T-helper 1 cell treated with Interleukin-12 subunit alpha and Interleukin-12 subunit beta and Interleukin-4 antibody, amounts not matched to agents 30 μg/mL and 1 μg/mL, for 36 hours (primary cell): ENCODE data around the gene BAIAP2.

ENCODE experiments used
- H3K27ac Mint-ChIP-seq: one replicate; pipeline ENCODE4 v1.8.0; 2021; ENCODE audit warnings: mild to moderate bottlenecking, mixed read lengths
- H3K27me3 Mint-ChIP-seq: one replicate; pipeline ENCODE4 v1.8.0; 2021; ENCODE audit warnings: low read depth, mixed read lengths
- H3K36me3 Mint-ChIP-seq: one replicate; pipeline ENCODE4 v1.8.0; 2021; ENCODE audit warnings: low read depth, mixed read lengths
- H3K4me1 Mint-ChIP-seq: one replicate; pipeline ENCODE4 v1.8.0; 2021; ENCODE audit warnings: low read depth, mixed read lengths
- H3K4me3 Mint-ChIP-seq: one replicate; pipeline ENCODE4 v1.8.0; 2021; ENCODE audit warnings: mild to moderate bottlenecking, moderate library complexity, mixed read lengths
- H3K9me3 Mint-ChIP-seq: one replicate; pipeline ENCODE4 v1.8.0; 2021; ENCODE audit warnings: mixed read lengths

The BAIAP2 gene

DNA sequence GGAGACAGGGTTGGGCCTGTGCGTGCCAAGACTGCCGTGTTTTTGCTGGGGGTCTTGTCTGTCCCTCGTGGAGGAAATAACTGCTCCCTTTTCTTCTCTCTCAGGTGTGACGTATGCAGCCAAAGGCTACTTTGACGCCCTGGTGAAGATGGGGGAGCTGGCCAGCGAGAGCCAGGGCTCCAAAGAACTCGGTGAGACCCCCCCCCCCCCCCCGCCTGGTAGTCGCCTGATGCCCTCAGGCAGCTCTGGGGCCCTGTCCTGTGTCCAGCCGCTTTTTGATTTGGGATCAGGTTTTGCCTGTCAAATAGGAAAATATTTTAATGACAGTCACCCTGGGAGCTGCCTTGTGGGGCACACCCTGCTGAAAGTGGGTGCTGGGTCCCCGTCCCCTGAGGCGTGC, 22.8 kb downstream of the BAIAP2 start:
- no peak overlapping the region for H3K27ac Mint-ChIP-seq
- H3K27me3 Mint-ChIP-seq, result peaks cover 5% of the 10 kb centered on the region
- no peak overlapping the region for H3K4me3 Mint-ChIP-seq
- H3K4me1 Mint-ChIP-seq, result no peaks in the 10 kb centered on the region
- no peaks in the 10 kb centered on the region for H3K9me3 Mint-ChIP-seq
- no peaks in the 10 kb centered on the region for H3K36me3 Mint-ChIP-seq

GRCh38 chr17:81058263-81058871, 23.4 kb downstream of the BAIAP2 start:
- H3K27ac Mint-ChIP-seq, result no peak overlapping the region
- no peaks in the 10 kb centered on the region for H3K4me1 Mint-ChIP-seq
- no peaks in the 10 kb centered on the region for H3K36me3 Mint-ChIP-seq
- H3K27me3 Mint-ChIP-seq, result peaks cover 5% of the 10 kb centered on the region
- H3K4me3 Mint-ChIP-seq, result no peak overlapping the region
- no peaks in the 10 kb centered on the region for H3K9me3 Mint-ChIP-seq

- H3K27me3 Mint-ChIP-seq, result peaks cover 5% of the 10 kb centered on the region
- H3K4me3 Mint-ChIP-seq, result no peak overlapping the region
- H3K4me1 Mint-ChIP-seq, result no peaks in the 10 kb centered on the region
- H3K27ac Mint-ChIP-seq, result no peak overlapping the region
- H3K9me3 Mint-ChIP-seq, result no peaks in the 10 kb centered on the region
- no peaks in the 10 kb centered on the region for H3K36me3 Mint-ChIP-seq
These were observed 24.1 kb downstream of the BAIAP2 start for GRCh38 chr17:81059026-81059425.

GRCh38 chr17:81060416-81060815, 25.5 kb downstream of the BAIAP2 start:
- peak overlapping the region; percentile 24 for H3K27ac Mint-ChIP-seq

GRCh38 chr17:81061027-81061735, 26.2 kb downstream of the BAIAP2 start:
- Mint-ChIP-seq H3K27me3 (peaks cover 5% of the 10 kb centered on the region), H3K36me3 (no peaks in the 10 kb centered on the region), H3K4me3 (no peak overlapping the region), H3K27ac (no peak overlapping the region), H3K4me1 (no peaks in the 10 kb centered on the region), H3K9me3 (no peaks in the 10 kb centered on the region)

More at GRCh38 chr17:81060416-81060815, 25.5 kb downstream of the BAIAP2 start:
- Mint-ChIP-seq H3K4me3 (no peak overlapping the region), H3K9me3 (no peaks in the 10 kb centered on the region), H3K4me1 (no peaks in the 10 kb centered on the region), H3K27me3 (peaks cover 5% of the 10 kb centered on the region), H3K36me3 (no peaks in the 10 kb centered on the region)

DNA sequence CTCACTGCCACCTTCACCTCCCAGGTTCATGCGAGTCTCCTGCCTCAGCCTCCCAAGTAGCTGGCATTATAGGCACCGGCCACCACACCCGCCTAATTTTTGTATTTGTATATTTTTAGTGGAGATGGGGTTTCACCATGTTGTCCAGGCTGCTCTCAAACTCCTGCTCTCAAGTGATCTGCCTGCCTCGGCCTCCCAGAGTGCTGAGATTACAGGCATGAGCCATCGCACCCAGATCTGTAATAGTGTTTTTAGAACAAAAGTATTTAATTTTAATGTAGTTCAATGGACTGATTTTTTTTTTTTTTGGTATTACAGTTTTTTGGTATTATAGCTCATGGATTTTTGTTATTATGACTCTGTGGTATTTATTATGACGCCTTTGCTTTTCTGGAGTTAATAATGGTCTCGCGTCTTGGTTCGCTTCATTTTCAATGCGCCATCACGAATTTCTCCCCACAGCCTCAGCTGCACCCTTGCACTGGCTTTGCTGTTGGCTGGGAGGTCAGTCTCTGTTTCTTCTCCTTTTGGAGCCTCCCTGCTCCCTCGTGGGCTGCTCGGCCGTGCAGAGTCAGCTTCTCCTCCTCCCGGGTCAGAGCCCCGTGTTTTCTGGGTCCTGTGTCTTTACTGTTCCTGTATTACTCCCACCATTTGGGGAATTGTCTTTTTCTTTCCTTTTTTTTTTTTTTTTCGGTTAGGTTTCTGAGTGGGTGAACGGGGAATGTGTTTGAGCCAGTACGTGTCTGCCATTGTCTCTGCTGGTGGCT, 27.2 kb downstream of the BAIAP2 start:
- H3K36me3 Mint-ChIP-seq, result no peaks in the 10 kb centered on the region
- peaks cover 5% of the 10 kb centered on the region for H3K27me3 Mint-ChIP-seq
- no peaks in the 10 kb centered on the region for H3K4me1 Mint-ChIP-seq
- H3K4me3 Mint-ChIP-seq, result no peak overlapping the region
- H3K9me3 Mint-ChIP-seq, result no peaks in the 10 kb centered on the region
- H3K27ac Mint-ChIP-seq, result no peak overlapping the region

DNA sequence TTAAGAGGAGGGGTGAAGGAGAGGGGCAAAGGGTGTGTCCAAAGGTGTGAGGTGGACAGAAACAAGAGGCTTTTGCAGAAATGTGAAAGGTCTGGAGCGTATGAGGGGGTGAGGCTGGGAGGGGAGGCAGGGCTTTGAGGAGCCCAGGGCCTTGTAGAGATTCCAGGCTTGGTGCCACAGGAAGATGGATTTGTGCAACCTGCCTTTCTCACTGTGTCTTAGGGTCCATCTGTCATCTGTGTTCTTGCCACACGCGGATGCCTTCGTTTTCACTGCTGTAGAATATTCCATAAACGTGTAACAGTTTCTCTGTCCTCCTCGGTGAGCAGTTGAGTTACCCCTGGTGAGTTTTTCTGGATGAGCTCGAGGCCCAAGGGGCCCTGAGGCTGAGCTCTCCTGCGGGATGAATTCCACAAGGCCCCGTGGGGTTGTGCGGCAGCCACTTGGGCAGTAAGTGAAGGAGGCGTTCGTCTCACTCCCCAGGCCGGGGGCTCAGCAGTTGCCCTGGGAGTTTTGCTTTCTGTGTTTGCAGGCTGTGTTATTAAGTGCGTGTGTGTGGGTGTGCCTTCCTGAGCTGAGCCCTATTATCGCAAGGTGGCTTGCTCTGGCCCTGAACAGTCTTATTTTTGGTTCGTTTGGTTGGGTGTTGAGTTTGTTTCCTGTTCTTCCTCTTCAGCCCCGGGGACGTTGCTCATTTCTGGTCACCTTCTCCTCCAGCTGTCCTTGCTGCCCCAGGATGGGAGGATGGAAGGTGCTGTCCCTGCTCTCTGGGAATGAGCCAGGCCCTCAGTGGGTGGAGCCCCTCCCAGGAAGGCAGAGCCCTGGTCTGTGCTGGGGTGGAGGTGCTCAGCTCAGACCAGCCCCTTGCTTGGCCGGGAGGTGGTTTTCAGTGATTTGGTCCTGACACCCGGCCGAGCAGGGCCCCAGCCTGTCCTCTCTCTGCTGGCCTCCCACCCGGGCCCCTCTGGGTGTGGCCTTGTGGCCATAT, 28.4 kb downstream of the BAIAP2 start:
- no peaks in the 10 kb centered on the region for H3K9me3 Mint-ChIP-seq
- H3K27me3 Mint-ChIP-seq, result peaks cover 5% of the 10 kb centered on the region
- no peak overlapping the region for H3K4me3 Mint-ChIP-seq
- H3K4me1 Mint-ChIP-seq, result no peaks in the 10 kb centered on the region
- H3K36me3 Mint-ChIP-seq, result no peaks in the 10 kb centered on the region
- no peak overlapping the region for H3K27ac Mint-ChIP-seq

DNA sequence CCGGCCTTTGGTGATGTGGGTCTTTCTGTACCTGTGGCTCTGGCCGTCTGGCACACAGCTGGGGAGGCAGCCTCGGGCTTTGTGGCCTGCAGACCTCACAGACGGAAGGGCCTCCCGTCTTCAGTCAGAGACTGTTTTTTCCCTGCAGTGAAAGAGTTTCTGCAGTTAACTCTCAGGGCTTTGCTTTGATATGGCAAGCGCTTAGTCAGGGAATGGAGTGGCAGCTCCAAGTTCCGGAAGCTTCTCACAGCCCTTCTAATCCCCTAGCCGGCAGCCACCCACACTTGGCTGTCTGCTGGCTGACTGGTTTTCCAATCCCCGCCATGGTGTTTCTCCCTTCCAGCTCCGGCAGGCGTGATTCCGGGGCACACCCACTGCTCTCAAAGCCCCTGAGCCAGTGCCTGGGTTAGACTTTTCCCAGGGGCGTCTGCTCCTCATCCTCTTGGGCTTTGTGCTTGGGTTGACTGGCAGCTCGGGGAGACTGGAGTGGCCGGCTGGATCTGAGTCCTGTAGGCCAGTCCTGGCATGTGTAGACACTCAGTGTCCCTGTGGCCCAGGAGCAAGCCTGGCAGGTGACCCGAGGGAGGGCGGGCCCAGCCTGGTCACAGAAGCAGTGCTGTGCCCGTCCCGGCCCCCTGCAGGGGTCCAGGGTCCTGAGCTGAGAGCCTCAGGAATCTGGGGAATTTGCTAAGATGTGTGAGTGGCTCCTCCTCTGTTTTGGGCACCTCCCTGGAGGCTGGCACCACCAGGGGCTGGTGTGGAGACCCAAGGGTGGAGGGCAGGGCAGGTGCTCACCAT, 29.9 kb downstream of the BAIAP2 start:
- Mint-ChIP-seq H3K27me3 (peaks cover 5% of the 10 kb centered on the region), H3K4me3 (no peak overlapping the region), H3K27ac (no peak overlapping the region), H3K36me3 (no peaks in the 10 kb centered on the region), H3K9me3 (no peaks in the 10 kb centered on the region), H3K4me1 (no peaks in the 10 kb centered on the region)

DNA sequence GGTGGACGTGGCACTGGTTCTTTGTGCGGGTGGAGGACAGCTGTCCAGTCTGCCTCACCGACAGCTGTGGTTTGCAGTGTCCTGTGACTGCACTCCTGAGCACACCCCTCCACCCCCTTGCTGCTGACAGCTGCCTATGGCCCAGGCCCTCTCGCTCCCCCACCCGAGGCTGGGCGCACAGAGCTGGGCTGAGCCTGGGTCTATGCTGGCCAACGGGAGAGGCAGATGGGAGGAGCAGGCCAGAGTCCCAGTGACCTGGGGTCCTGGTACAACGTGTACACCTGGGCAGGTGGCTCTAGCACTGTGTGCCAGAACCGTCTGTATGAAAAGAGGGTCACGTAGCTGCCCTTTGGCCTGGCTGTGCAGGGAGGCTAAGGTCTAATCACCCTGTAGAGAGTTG, 30.5 kb downstream of the BAIAP2 start:
- Mint-ChIP-seq H3K9me3 (no peaks in the 10 kb centered on the region), H3K27me3 (peaks cover 5% of the 10 kb centered on the region), H3K27ac (no peak overlapping the region), H3K36me3 (no peaks in the 10 kb centered on the region), H3K4me3 (no peak overlapping the region), H3K4me1 (no peaks in the 10 kb centered on the region)

DNA sequence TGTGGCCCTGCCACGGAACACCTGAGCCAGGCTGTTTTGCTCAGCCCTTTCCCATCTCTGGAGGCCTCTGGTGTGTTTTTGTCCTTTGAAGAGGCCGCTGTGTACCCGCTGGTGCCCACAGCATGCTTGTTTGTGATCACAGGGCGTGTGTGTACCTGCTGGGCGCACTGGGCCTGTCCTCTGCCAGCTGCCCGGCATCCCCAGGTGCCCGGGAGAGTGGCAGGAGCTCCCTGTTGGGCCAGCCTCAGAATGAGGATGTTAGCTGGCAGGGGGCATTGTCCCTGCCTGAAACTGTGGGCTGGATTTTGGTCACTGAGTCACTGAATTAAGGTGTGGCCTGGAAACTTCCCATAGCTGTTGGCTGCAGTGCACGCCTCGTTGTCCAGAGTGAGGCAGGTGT, 31.1 kb downstream of the BAIAP2 start:
- Mint-ChIP-seq H3K27me3 (peaks cover 5% of the 10 kb centered on the region), H3K4me1 (no peaks in the 10 kb centered on the region)

DNA sequence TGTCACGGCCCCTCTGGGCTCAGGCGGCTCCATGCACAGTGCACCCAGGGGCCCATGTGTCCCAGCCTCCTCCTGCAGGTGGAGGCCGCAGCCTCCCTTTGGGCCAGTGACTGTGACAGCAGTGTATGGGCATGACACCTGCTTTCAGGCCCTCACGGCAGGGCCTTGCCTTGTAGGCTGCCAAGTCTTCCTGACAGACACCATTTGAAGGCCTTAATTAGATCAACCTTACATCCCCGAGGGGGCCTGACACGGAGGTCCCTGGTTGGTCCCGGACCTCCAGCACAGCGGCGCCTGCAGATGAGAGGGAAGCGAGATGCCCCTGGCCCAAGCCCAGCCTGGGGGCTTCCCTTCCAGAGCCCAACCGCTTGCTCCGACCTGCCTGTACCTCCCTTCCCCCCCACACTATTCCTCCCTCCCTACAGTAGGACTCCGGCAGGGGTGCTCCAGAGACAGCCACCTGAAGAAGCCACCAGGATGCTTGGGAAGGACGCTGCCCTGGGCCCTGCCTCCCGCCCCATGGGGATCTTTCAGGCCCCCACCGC, 31.9 kb downstream of the BAIAP2 start:
- Mint-ChIP-seq H3K4me3 (no peak overlapping the region), H3K36me3 (no peaks in the 10 kb centered on the region), H3K27me3 (peaks cover under 1% of the 10 kb centered on the region), H3K9me3 (no peaks in the 10 kb centered on the region), H3K4me1 (no peaks in the 10 kb centered on the region), H3K27ac (no peak overlapping the region)

More for the DNA sequence above, 31.1 kb downstream of the BAIAP2 start:
- H3K9me3 Mint-ChIP-seq, result no peaks in the 10 kb centered on the region
- no peak overlapping the region for H3K27ac Mint-ChIP-seq
- H3K4me3 Mint-ChIP-seq, result no peak overlapping the region
- H3K36me3 Mint-ChIP-seq, result no peaks in the 10 kb centered on the region

GRCh38 chr17:81067391-81067811, 32.5 kb downstream of the BAIAP2 start:
- Mint-ChIP-seq H3K9me3 (no peaks in the 10 kb centered on the region), H3K36me3 (no peaks in the 10 kb centered on the region), H3K27me3 (no peaks in the 10 kb centered on the region), H3K4me1 (no peaks in the 10 kb centered on the region), H3K4me3 (no peak overlapping the region), H3K27ac (no peak overlapping the region)

- no peaks in the 10 kb centered on the region for H3K9me3 Mint-ChIP-seq
- no peaks in the 10 kb centered on the region for H3K27me3 Mint-ChIP-seq
- no peaks in the 10 kb centered on the region for H3K36me3 Mint-ChIP-seq
- H3K4me1 Mint-ChIP-seq, result no peaks in the 10 kb centered on the region
- H3K27ac Mint-ChIP-seq, result no peak overlapping the region
- H3K4me3 Mint-ChIP-seq, result no peak overlapping the region
These were observed 33.6 kb downstream of the BAIAP2 start for GRCh38 chr17:81068411-81069134.
